8988T (cell line): ENCODE data around the gene FAM107A.

ENCODE experiments used
- DNase-seq: peaks from one replicate; pipeline ENCODE4 v3.0.0; 2011

FAM107A gene

DNA sequence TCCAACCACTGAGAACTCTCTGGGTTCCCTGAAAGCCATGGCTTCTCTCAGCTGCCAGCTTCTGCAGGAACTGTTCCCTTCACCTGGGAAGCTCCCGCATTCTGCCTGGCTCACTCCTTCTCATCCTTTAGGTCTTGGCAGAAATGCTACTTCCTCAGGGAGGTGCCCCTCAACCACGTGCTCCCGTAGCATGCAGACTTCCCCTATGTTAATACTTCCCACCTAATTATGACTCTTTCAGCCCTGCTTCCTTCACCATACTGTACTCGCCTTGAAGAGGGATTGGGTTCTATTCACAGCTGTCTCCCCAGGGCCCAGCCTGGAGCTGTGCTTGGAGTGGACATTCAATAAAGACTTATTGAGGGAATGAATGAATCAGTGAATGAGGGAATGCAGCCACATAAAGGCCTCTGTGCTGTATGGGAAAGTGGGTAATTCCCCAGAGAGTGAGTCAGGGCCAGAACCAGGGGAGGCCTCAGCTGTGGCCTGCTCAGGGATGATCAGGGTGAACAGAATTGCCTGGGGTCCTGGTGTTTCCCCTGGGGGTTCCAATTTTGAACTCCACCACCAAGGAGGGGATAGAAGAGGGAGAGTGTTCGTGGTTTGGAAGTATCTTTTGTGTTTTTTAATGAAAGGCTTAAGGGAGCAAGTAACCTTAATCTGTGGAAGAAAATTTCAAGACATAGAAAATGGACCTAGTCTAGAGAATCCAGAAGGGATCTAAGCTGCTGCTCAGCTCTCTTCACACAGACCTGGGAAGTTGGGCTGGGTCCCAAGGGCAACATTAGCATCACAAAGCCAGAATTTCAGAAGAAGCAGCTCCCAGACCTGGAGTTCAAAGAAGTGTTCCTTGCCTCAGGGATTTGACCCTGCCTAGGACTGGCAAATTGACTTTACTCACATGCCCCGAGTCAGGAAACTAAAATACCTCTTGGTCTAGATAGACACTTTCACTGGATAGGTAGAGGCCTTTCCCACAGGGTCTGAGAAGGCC, 14.6 kb upstream of the FAM107A start:
- DNase-seq, result no peak

DNA sequence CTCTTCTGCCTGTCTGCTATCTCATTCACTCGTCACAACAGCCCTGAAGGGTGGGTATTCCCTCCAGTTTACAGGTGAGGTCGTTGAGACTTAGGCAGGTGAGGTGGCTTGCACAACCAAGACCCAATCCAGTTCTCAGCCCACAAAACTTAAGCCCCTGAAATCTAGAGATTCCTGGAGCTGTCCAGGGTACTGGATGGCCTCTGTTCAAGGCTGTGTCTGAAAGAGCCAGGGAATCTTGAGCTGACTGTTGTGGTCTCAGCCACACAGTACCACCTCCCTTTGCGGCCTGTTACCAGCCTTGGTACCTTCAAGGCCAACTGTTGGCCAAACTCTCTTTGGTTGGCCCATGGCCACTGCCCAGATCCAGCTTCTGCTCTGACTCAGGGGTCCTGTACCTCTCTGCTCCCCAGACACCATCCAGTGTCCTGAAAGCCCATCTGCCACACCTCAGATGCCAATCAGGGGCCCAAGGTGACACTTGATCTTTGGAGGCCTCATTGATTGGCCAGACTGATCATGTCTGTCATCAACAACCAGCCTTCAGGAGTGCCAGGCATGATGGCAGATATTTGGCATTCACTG, 10.9 kb upstream of the FAM107A start:
- no peak for DNase-seq

DNA sequence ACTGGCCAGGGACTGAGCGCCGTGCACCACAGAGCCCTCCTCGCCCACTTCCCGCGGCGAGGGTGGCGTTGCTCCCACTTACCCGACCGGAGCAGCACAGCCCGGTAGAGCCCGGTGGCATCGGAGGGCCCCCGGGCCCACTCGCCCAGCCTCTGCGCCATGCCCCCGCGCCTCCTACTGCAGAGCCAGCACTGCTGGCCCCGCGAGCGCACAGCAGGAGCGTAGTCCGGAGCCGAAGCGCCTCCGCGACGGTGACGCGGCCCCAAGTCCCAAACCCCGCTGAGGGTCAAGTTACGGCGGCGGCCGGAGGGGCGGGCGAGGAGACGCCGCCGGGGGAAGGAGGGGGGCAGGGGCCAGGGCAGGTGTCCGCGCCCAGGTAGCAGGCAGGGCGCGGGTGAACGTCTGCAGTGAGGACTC, 9.6 kb upstream of the FAM107A start:
- no peak for DNase-seq

DNA sequence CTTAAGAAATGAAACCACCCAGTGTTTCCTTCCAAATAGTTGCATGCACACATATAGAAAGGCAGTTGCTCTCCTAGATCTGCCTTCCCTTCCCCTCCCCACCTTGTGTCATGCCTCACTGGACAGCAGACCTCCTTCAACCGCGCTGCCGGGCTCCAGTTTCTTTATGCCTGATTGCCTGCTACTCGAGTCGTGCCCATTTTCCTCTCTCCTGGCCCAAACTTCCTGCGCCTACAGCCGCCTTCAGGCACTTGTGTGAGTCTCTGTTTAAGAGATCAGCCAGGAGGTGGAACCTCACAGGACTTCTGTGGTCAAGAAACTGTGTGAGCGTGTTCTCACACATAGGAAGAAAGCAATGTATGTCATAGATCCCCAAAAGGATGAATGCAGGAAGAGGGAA, 8.8 kb upstream of the FAM107A start:
- DNase-seq, result no peak

DNA sequence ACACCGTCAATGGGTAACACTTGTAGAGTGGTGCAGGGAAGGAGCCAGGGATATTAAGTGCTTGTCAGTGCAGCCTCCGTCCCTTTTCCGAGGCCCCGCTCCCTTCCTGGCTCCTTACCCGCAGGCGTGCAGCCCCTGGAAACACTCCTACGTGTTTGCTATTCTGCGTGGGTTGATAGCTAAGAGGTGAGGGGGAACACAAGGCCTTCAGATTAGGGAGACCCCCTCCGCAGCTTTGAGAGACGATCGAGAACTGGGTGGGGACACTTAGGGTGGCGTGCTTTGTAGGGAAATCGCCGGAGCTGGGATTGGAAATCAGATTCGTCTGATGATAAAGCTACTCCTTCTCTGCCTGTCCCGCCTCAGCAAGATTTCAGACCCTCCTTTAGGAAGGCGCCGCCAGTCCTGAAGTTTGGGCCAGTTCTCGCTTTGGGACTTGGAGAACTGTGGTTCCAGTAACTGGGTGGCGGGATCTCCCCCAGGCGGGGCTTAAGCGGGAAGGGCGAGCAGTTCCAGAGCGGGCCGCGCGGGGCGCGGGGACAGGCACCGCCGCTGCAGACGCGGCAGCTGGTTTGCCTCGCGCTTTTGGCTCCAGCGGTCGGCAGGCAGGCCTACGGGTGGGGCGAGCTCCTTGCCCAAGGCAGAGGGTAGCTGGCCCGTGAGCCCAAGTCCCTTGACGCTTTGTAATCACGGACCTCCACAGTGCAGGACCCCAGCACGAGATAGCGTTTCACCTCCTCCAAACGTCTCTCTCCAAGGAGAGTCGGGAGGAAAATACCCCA, 8.0 kb upstream of the FAM107A start:
- DNase-seq, result peak; percentile 100

DNA sequence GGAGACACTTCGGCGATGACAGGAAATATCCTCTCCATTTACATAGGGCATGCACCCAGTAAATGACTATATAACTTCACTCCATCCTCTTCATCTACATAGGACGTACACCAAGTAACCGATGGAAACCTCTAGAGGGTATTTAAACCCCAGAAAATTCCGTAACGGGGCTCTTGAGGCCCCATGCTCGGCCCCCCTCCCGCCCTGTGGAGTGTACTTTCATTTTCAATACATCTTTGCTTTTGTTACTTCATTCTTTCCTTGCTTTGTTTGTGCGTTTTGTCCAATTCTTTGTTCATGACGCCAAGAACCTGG, 7.5 kb upstream of the FAM107A start:
- DNase-seq, result no peak

DNA sequence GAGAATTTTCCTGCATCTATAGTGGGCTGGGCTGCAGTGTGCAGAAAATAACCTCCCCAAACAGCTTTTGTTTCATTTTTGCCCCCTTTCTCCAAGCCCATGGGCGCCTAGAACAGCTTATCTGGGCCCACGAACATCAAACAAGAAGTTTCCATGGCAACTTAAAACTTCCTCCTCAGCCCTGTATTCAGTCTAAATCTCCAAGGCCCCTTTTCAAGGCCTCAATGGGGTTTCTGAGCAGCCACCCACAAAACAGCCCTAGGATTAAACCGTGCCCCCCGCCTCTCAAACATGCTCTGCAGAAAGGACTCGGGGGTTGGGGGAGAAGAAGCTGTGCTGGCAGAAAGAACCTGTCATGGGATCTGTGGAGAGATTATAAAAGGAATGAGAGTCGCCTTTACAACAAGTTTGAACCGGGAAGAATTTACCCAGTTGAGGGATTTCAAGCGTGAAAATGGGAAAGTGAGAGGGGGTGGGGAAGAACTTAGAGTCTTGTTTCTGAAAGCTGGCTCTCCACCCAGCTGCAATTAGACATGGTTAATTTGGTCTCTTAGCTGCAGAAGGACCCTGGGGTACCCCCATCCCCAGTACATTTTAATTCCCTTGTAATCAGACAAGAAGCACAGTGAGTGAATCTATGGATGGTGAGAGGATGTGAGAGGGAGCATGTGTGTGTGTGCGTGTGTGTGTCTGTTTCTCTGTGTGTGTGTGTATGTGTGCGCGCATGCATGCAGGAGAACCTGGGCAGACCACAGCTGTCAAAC, 4.3 kb upstream of the FAM107A start:
- DNase-seq, result no peak

DNA sequence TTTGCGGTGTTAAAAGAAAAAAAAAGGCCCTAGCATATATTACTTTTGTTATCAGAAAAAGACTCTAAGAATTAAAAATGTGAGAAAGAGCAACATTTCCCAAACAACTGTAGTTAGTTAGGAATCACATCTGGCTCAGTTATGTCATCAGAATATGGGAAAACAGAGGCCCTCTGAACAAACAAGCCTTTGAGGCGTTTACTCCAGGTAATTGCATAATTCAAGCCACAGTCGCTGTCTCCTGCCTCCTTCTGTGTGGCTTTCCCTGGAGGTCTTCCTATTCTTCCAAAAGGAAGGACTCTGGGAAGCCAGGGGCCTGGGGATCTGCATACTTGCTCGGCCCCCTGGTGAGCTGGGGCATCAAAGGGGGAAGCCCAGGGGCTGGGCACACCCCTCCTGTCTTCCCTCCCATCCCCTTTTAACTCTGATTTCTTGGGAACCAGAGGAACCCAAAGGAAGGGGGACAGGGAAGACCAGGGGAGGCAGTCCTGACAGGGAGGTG, 3.7 kb upstream of the FAM107A start:
- DNase-seq, result no peak

DNA sequence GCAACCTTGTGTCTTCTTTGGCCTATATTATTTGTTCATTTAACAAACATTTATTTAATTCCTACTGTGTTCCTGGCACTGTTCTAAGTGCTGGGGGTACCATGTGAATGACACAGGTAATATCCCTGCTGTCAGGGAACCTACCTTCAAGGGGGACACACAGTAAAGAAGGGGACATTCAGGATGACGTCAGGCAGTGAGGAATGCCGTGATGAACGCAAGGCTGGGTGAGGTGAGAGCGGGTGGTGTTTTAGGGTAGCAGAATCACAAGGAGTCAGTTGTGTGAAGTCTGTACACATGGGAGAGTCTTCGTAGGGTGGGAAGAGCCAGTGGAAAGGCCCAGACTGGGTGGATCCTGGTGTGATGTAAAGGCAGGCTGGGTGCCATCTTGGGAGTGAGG, 1.7 kb upstream of the FAM107A start:
- no peak for DNase-seq

DNA sequence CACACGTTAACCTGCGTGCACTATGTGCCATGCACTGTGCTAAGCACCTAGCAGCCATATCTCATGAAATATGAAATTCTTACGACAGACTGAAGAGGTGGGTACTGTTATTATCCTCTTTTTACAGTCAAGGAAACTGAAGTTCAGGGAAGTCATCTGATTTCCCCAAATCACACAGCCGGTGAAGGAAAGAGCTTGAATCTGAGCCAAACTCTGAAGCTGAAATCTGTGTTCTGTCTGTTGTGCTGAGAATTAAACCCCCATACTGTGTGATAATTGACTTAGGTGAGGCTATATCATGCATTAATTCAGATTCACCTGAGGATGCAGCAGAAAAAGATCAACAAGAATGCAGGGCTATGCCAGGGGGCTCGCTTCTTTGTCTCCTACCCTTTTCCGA, 475 bp downstream of the FAM107A start:
- DNase-seq, result no peak

DNA sequence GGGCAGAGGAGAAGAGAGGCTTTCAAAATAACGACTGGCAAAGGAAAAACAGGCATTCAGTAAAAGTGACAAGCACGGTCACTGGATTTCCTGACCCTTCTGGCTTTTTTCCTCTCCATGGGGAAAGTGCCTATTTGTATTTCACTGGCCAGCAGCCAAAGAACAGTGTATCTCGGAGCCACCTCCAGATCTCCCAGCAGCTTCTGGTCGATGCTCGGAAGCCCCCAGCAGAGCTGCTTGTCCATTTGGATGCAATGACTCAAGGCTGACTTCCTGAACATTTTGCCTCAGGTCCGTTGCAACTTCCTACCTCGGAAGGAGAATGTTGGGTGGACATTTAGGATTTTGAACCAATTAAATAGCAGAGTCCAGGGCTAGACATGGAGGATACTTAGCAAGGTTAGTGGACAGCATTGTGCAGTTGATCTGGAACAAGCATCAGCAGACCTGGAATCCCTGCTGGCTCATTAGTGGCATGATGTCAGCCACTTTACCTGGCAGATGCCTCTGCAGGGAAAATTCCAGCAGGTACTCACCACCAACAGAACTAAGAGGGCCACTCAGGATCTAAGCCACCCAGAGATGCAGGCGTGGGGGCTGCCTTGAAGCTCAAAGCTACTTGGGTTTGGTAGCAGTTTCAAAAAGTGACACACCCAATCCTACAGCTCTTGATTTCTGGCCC, 1.1 kb downstream of the FAM107A start:
- DNase-seq, result no peak

DNA sequence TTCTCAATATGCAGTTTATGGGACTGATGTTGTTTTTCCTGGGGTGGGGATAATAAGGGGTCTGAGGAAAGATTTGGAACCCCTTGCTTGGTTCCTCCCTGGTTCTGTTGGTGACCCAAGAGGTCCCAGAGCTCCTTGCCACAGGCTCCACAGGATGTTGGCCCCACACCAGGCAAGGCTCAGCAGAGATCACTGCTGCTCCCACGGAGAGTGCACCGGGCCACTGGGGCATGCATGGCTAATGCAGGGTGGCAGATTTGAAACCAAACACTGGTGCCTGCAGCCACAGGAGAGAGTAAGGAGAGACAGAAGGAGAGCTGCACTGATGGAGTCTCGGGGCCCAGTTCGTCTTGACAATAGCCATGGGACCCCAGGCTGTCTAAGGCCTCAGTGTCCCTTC, 2.5 kb downstream of the FAM107A start:
- no peak for DNase-seq

DNA sequence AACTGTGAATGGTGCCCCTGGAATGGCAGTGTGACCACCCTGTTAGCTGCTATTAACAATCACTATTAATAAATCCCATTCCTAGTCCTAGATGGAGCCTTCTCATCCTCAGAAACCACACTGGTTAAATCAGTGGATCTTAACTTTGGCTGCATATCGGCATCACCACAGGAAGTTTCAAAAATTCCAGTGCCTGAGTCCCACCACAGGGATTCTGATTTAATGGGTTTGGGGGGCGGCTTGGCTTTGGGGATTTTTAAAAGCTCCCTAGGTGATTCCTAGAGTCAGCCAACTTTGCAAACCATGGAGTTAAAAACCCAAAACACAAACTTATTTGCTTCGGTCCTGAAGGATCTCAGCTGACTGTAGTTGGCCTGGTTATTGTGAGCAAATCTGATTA, 3.1 kb downstream of the FAM107A start:
- DNase-seq, result no peak

DNA sequence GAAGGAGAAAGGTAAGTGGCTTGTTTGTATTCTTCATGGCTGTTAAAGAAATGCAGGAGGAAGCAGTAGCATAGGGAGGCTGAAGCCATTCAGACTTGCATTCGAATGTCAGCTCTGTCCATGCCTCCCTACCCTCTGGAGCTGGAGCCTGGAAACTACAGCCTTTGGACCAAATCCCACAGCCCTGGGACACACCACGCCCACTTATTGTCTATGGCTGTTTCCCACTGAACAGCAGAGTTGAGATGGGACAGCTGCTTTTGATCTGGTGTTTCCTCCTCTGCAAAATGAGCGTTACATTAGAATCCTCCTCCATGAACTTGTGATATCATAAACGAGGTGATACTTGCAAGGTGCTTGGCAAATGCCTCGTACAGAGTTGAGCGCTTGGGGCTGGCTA, 3.6 kb downstream of the FAM107A start:
- no peak for DNase-seq

DNA sequence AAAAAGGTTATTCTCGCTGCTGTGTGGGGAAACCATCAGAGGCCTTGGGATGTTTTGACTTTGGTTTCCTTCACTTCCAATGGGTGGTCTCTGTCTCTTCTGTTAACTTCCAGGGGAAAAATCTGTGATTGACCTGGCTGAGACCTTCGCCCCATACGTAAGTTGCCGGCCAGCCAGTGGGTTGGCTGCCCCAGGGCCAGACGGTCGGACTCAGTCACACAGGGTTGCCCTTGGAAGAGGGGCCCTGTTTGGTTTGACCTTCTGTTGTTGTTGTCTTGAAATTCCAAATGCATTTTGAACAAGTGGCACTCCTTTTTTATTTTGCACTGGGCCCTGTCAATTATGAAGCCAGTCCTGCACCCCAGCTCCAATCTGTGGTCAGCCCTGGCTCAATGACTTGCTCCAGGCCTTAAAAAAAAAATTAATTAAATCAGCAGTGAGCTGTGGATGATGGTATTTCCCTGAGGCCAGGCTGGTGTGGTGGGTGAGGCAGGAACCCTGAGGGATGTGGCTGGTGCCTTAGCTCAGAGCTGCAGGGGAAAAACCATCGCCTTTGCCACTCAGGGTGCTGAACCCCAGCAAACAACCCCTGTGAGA, 4.5 kb downstream of the FAM107A start:
- no peak for DNase-seq

DNA sequence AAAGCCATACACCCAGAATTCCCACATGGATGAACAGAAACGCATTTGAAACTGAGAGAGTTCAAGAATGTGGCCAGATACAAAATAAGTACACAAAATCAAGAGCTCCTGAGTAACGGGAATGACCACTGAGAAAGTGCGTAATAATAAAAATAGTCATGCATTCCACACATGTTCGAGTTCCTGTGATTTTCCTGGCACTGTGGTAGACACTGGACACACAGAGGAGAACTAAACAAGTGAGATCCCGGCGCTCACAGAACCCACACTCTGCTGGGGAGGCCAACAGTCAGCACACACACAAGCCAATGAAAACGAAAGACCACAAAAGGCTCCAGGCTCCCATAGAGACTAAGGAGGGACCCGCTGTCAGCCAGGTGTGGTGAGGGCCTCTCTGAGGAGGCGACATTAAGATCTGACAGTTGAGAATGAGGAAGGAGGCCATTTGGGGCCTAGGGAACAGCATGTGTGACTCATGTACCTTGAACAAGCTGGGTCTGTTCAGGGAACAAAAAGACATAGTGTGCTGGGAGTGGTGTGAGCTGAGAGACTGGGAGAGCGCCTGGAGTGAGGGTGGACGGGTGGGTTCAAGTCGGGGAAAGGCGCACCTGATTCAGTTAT, 5.1 kb downstream of the FAM107A start:
- no peak for DNase-seq

DNA sequence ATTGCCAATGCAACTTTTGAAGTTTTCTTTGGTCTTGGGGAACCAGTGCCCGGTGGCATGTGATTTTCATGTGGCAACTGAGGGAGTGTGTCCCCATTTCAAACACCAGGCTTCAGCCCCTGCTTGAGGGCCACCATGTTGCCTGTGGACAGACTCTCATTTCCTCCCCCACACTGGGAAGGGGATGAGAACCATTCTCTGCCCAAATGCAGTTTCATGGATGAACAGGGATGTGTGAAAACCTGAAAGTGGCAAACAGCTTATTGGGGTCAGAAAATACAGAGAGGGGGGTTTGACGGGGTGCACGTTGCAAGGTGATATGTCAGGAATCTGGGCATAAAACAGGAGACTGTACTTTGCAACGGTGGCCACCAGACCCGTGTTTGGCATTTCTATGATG, 6.3 kb downstream of the FAM107A start:
- no peak for DNase-seq

DNA sequence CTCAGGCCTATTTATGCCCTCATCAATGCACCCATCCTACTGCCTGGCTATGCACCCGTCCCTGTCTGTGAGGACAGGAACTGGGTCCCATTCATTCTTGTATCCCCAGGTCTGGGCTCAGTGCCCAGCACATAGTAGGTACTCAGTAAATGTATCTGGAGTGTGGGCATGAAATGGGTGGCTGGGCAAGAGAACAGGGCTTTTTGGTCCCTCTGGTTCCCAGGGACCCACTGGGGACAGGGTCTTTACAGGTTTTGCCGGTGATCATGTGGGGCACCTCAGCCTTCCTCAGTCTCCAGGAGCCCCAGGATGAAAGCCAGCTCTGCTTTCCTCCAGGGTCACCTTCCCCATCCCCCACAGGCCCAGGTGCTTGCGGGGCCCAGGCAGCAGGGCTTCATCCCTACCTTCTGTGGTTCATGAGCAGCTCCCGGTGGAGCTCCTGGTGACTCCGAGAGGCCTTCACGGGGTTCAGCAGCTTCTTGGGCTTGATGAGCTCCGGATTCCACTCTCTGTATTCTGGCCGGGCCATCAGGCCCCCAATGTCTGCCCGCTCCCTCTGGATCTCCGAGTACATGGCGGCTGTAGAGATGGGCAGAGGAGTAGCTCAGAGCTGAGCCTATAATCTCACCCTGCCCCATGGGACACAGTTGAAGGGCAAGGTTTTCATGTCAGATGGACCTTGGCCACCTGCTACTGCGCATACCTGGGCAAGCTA, 7.7 kb downstream of the FAM107A start:
- DNase-seq, result no peak

DNA sequence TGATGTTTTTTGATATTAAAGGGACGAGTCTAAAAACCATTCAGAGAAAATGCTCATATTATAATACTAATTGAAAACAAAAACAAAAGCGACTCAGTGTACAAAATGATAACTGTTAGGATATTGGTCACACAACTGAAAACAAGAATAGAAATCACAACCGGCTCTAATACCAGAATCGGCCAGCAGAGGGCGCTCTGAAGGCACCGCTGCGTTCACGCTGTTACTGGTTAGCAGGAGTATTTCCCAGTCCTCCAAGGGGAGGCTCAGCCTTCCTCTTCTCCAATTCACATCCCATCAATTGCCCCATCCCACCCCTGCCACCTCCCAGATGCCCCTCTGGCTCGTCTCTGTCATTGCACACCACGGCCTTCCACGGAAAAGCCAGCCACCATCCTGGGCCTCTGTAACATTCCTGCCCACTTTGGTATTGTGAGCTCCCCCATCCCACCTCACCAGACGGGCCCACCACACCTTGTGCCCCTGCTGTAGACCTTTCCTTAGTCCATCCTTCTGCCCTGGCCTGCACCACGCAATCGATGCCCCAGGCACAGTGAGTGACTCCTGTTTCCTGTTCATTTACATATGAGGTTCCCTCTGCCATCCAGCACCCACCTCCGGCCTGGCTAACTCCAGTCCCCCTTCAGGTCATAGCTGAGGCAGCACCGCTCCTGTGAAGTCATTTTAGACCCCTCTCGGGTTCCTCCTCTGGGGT, 8.5 kb downstream of the FAM107A start:
- DNase-seq, result no peak

DNA sequence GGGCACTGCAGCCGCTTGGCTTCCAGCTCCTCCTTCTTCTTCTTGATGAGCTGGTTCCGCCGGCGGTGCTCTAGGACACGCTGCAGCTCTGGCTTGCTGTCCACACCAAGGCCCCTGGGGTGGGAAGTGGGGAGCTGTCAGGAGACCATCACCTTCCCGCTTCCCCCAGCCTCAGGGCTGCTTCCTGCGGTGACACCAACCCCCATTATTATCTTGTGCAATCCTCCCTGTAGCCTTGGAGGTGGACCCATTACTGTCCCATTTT, 10.0 kb downstream of the FAM107A start:
- DNase-seq, result no peak
